ENCODE measurements around the gene CDC42. TPM values are rescaled to one million over a fixed set of nuclear protein-coding genes. Genes with fewer than 3 reads are reported as not detected.

The CDC42 gene
- total RNA-seq, 1 experiment from 2014 or later: 323 TPM

- DNase-seq (ENCODE audit: low read depth): no peak
Measured at GRCh38 chr1:22108339-22109105, 56.0 kb downstream of the CDC42 start.

- no peak for DNase-seq (ENCODE audit: low read depth)
Measured at GRCh38 chr1:22110016-22110415, 57.5 kb downstream of the CDC42 start.

GRCh38 chr1:22111115-22111514 is 58.6 kb downstream of the CDC42 start:
- DNase-seq (ENCODE audit: low read depth): no peak

- DNase-seq (ENCODE audit: low read depth): peak; percentile 45
Measured at GRCh38 chr1:22111620-22112019, 59.1 kb downstream of the CDC42 start.

- no peak for DNase-seq (ENCODE audit: low read depth)
Measured at GRCh38 chr1:22112554-22112953, 60.0 kb downstream of the CDC42 start.

- DNase-seq (ENCODE audit: low read depth): no peak
Measured at GRCh38 chr1:22114083-22115012, 61.8 kb downstream of the CDC42 start.

GRCh38 chr1:22115286-22115685 is 62.8 kb downstream of the CDC42 start:
- DNase-seq (ENCODE audit: low read depth): no peak

GRCh38 chr1:22117238-22117637 is 64.7 kb downstream of the CDC42 start:
- DNase-seq (ENCODE audit: low read depth): no peak

- DNase-seq (ENCODE audit: low read depth): peak; percentile 46
Measured at GRCh38 chr1:22117851-22118250, 65.3 kb downstream of the CDC42 start.

- no peak for DNase-seq (ENCODE audit: low read depth)
Measured at GRCh38 chr1:22118291-22118992, 65.9 kb downstream of the CDC42 start.

- no peak for DNase-seq (ENCODE audit: low read depth)
Measured at GRCh38 chr1:22119626-22120468, 67.3 kb downstream of the CDC42 start.

GRCh38 chr1:22120469-22120790 is 67.9 kb downstream of the CDC42 start:
- DNase-seq (ENCODE audit: low read depth): no peak

- DNase-seq (ENCODE audit: low read depth): no peak
Measured at GRCh38 chr1:22121421-22121911, 69.0 kb downstream of the CDC42 start.

GRCh38 chr1:22122273-22123070 is 70.0 kb downstream of the CDC42 start:
- no peak for DNase-seq (ENCODE audit: low read depth)

GRCh38 chr1:22123071-22123390 is 70.5 kb downstream of the CDC42 start:
- DNase-seq (ENCODE audit: low read depth): no peak

- DNase-seq (ENCODE audit: low read depth): no peak
Measured at GRCh38 chr1:22123901-22124404, 71.4 kb downstream of the CDC42 start.

- DNase-seq (ENCODE audit: low read depth): no peak
Measured at GRCh38 chr1:22124592-22125229, 72.2 kb downstream of the CDC42 start.

- DNase-seq (ENCODE audit: low read depth): no peak
Measured at GRCh38 chr1:22126531-22126930, 74.0 kb downstream of the CDC42 start.

GRCh38 chr1:22127248-22127647 is 74.7 kb downstream of the CDC42 start:
- DNase-seq (ENCODE audit: low read depth): no peak

- DNase-seq (ENCODE audit: low read depth): no peak
Measured at GRCh38 chr1:22127731-22128130, 75.2 kb downstream of the CDC42 start.
